ENCODE results near the gene NOB1. TPM values are rescaled to one million over a fixed set of nuclear protein-coding genes. Genes with fewer than 3 reads are reported as not detected.

NOB1 gene
- total and polyA plus RNA-seq, 4 donors: 23.0 to 43.1 (median 32.7) TPM

DNA sequence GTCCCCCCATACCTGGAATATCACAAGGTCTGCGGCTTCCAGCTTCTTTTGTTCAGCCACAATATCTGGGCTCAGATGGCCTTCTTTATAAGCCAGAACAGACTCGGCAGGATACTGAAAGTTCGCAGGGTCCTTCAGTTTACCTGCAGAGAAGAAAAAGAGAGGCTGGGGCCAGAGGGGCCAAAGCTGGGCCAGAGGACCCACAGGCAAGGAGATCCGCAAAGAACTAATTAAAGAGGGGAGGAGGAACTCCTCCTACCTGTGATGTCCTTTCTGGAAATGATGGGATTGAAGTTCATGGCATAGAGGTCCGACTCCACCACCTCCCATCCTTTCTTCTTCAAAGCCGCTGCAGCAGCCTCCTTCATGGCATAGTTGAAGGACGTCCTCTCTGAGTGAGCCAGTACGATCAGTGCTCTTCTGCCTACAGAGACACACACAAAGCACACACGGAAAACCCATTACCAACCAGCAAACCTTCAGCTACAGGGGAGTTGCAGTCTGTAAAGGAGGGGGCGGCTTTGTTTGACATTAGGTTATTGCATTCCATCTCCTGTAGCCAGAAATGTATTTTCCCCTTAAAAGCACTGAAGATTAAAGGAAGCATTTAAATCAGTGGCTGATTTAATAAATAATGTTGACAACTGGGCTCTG is 36.5 kb downstream of the NOB1 start:
- Histone ChIP-seq H3K4me3 (no peak overlapping the region), H3K9ac (ENCODE audit: insufficient read depth in 1 of 2, low read length in 2 of 2) (no peak overlapping the region), H3K27ac (ENCODE audit: low read depth in 1 of 2, low read length in 1 of 2) (no peak overlapping the region), H3K36me3 (ENCODE audit: control insufficient read depth in 4 of 4, insufficient read depth in 4 of 4, low read length in 4 of 4) (peaks cover 2 to 24% (median 3%) of the 10 kb centered on the region in 4 donors), H3K27me3 (ENCODE audit: control insufficient read depth in 3 of 3, insufficient read depth in 3 of 3, low read length in 2 of 3) (no peaks in the 10 kb centered on the region), H3K9me3 (ENCODE audit: control insufficient read depth in 4 of 4, insufficient read depth in 3 of 4, low read length in 3 of 4) (no peaks in the 10 kb centered on the region), H3K4me1 (ENCODE audit: control insufficient read depth in 5 of 5, insufficient read depth in 5 of 5, low read length in 5 of 5) (no peaks in the 10 kb centered on the region)
- DNase-seq: no peak
- 84 to 87% methylated on average over 10 of the region's 10 CpGs for WGBS, 2 donors
- no peak for ATAC-seq (ENCODE audit: insufficient read depth, low FRiP score)
- TF ChIP-seq CTCF (IDR thresholded peaks at IDR 0.05; ENCODE audit: control extremely low read depth, extremely low read depth): no peak

- peaks cover 2 to 28% (median 10%) of the 10 kb centered on the region in 4 donors for H3K36me3 ChIP-seq (ENCODE audit: control insufficient read depth in 4 of 4, insufficient read depth in 4 of 4, low read length in 4 of 4)
- no peak overlapping the region for H3K9ac ChIP-seq (ENCODE audit: insufficient read depth in 1 of 2, low read length in 2 of 2)
- no peaks in the 10 kb centered on the region for H3K27me3 ChIP-seq (ENCODE audit: control insufficient read depth in 3 of 3, insufficient read depth in 3 of 3, low read length in 2 of 3)
- TF ChIP-seq CTCF (IDR thresholded peaks at IDR 0.05; ENCODE audit: control extremely low read depth, extremely low read depth): no peak
- no peak overlapping the region for H3K4me3 ChIP-seq
- DNase-seq (no peak), ATAC-seq (ENCODE audit: insufficient read depth, low FRiP score) (no peak)
- 91 to 97% methylated on average over 6 of the region's 6 CpGs for WGBS, 2 donors
- H3K9me3 ChIP-seq (ENCODE audit: control insufficient read depth in 4 of 4, insufficient read depth in 3 of 4, low read length in 3 of 4): no peaks in the 10 kb centered on the region
- no peak overlapping the region for H3K27ac ChIP-seq (ENCODE audit: low read depth in 1 of 2, low read length in 1 of 2)
- H3K4me1 ChIP-seq (ENCODE audit: control insufficient read depth in 5 of 5, insufficient read depth in 5 of 5, low read length in 5 of 5): no peaks in the 10 kb centered on the region
These were observed 37.7 kb downstream of the NOB1 start for GRCh38 chr16:69717066-69717465.

GRCh38 chr16:69712914-69713581 is 41.7 kb downstream of the NOB1 start:
- Histone ChIP-seq H3K9ac (ENCODE audit: insufficient read depth in 1 of 2, low read length in 2 of 2) (no peak overlapping the region), H3K4me1 (ENCODE audit: control insufficient read depth in 5 of 5, insufficient read depth in 5 of 5, low read length in 5 of 5) (peaks cover 0 to 4% (median 0%) of the 10 kb centered on the region in 5 donors), H3K27ac (ENCODE audit: low read depth in 1 of 2, low read length in 1 of 2) (no peak overlapping the region), H3K36me3 (ENCODE audit: control insufficient read depth in 4 of 4, insufficient read depth in 4 of 4, low read length in 4 of 4) (peaks cover 8 to 28% (median 11%) of the 10 kb centered on the region in 4 donors), H3K27me3 (ENCODE audit: control insufficient read depth in 3 of 3, insufficient read depth in 3 of 3, low read length in 2 of 3) (no peaks in the 10 kb centered on the region), H3K9me3 (ENCODE audit: control insufficient read depth in 4 of 4, insufficient read depth in 3 of 4, low read length in 3 of 4) (no peaks in the 10 kb centered on the region), H3K4me3 (no peak overlapping the region)
- DNase-seq (no peak), ATAC-seq (ENCODE audit: insufficient read depth, low FRiP score) (no peak)
- no peak for TF ChIP-seq CTCF (IDR thresholded peaks at IDR 0.05; ENCODE audit: control extremely low read depth, extremely low read depth)
- 93 to 95% methylated on average over 9 of the region's 9 CpGs for WGBS, 2 donors

Measured in lung (tissue), 12 donors.